Measurements from ENCODE around the gene DPP3.

DPP3 gene

GRCh38 chr11:66495401-66495854 lies 15.2 kb downstream of the DPP3 start:
- CTCF ChIA-PET = no interaction called here
- peaks cover 0 to 62% of the 10 kb centered on the region in 2 experiments; a peak in 2 of 3 replicates for H3K36me3 ChIP-seq (ENCODE audit: control insufficient read depth in 2 of 2, insufficient read depth in 1 of 2, low read length in 2 of 2)
- POLR2A ChIA-PET = no interaction called here
- peak; percentile 49 for TF ChIP-seq SCRT2 (tag by site-specific recombination; IDR thresholded peaks at IDR 0.05)
- 0 out of 2 replicates have a peak, but pooled peaks have one; percentile 12 for TF ChIP-seq SCRT1 (tag by site-specific recombination; IDR thresholded peaks at IDR 0.05; ENCODE audit: borderline replicate concordance)
- TF ChIP-seq GLIS2 (tag by site-specific recombination; IDR thresholded peaks at IDR 0.05) = no peak
- no peaks in the 10 kb centered on the region for H3K9me3 ChIP-seq (ENCODE audit: control insufficient read depth, insufficient read depth, low read depth, low read length)
- H3K27ac ChIP-seq (ENCODE audit: extremely low read depth, low read depth, low read length) = no peak overlapping the region
- no peak overlapping the region for H3K4me3 ChIP-seq (ENCODE audit: low read depth, low read length)
- H3K4me1 ChIP-seq (ENCODE audit: control insufficient read depth, insufficient read depth, low read length) = no peaks in the 10 kb centered on the region

GRCh38 chr11:66497206-66497605 lies 17.0 kb downstream of the DPP3 start:
- Histone ChIP-seq H3K27ac (ENCODE audit: extremely low read depth, low read depth, low read length) (no peak overlapping the region), H3K4me1 (ENCODE audit: control insufficient read depth, insufficient read depth, low read length) (no peaks in the 10 kb centered on the region), H3K9me3 (ENCODE audit: control insufficient read depth, insufficient read depth, low read depth, low read length) (no peaks in the 10 kb centered on the region), H3K4me3 (ENCODE audit: low read depth, low read length) (no peak overlapping the region), H3K36me3 (ENCODE audit: control insufficient read depth in 2 of 2, insufficient read depth in 1 of 2, low read length in 2 of 2) (peaks cover 0 to 57% of the 10 kb centered on the region in 2 experiments; a peak in 2 of 3 replicates)
- ChIA-PET POLR2A (no interaction called here), CTCF (no interaction called here)
- TF ChIP-seq ZNF155 (tag by site-specific recombination; IDR thresholded peaks at IDR 0.05) = no peak
- no peak for TF ChIP-seq HOXC10 (CRISPR knock-in tag; IDR thresholded peaks at IDR 0.05)
- no peak for TF ChIP-seq ZNF18 (tag by site-specific recombination; IDR thresholded peaks at IDR 0.05)
- no peak for TF ChIP-seq ZNF266 (tag by site-specific recombination; IDR thresholded peaks at IDR 0.05; ENCODE audit: low read depth)
- TF ChIP-seq ZNF248 (tag by site-specific recombination; IDR thresholded peaks at IDR 0.05) = no peak
- no peak for TF ChIP-seq TRIM28 (IDR thresholded peaks at IDR 0.05; ENCODE audit: borderline replicate concordance, low read length)
- TF ChIP-seq GLIS1 (tag by site-specific recombination; IDR thresholded peaks at IDR 0.05) = no peak
- no peak for TF ChIP-seq ZNF2 (tag by site-specific recombination; IDR thresholded peaks at IDR 0.05)
- no peak for TF ChIP-seq ZNF664 (tag by site-specific recombination; IDR thresholded peaks at IDR 0.05)
- TF ChIP-seq ZNF274 (IDR thresholded peaks at IDR 0.05; ENCODE audit: low read length) = no peak
- no peak for TF ChIP-seq ZNF274 (tag by site-specific recombination; IDR thresholded peaks at IDR 0.05; ENCODE audit: borderline replicate concordance)
- TF ChIP-seq ZNF561 (tag by site-specific recombination; IDR thresholded peaks at IDR 0.05; ENCODE audit: borderline replicate concordance) = no peak
- no peak for TF ChIP-seq ZNF169 (tag by site-specific recombination; IDR thresholded peaks at IDR 0.05)
- TF ChIP-seq ZIC2 (tag by site-specific recombination; IDR thresholded peaks at IDR 0.05) = no peak
- no peak for TF ChIP-seq ZNF701 (tag by site-specific recombination; IDR thresholded peaks at IDR 0.05)
- no peak for TF ChIP-seq ZBTB17 (tag by site-specific recombination; IDR thresholded peaks at IDR 0.05)
- TF ChIP-seq ZNF140 (tag by site-specific recombination; IDR thresholded peaks at IDR 0.05) = no peak
- TF ChIP-seq ZSCAN30 (tag by site-specific recombination; IDR thresholded peaks at IDR 0.05) = no peak
- TF ChIP-seq ZNF24 (tag by site-specific recombination; IDR thresholded peaks at IDR 0.05) = no peak
- TF ChIP-seq ZNF623 (tag by site-specific recombination; IDR thresholded peaks at IDR 0.05) = no peak

GRCh38 chr11:66498506-66498905 lies 18.3 kb downstream of the DPP3 start:
- CTCF ChIA-PET = interaction anchor here (0.9 kb wide), 1 partner anchor 13 kb away, joined by 3 read pairs; no protein-coding TSS in a partner anchor
- peaks cover 0 to 44% of the 10 kb centered on the region in 2 experiments; a peak in 2 of 3 replicates for H3K36me3 ChIP-seq (ENCODE audit: control insufficient read depth in 2 of 2, insufficient read depth in 1 of 2, low read length in 2 of 2)
- no peak overlapping the region for H3K27ac ChIP-seq (ENCODE audit: extremely low read depth, low read depth, low read length)
- H3K4me1 ChIP-seq (ENCODE audit: control insufficient read depth, insufficient read depth, low read length) = no peaks in the 10 kb centered on the region
- TF ChIP-seq GFI1B (tag by site-specific recombination; IDR thresholded peaks at IDR 0.05) (no peak), ZNF560 (tag by site-specific recombination; IDR thresholded peaks at IDR 0.05; ENCODE audit: borderline replicate concordance) (no peak), ZNF423 (tag by site-specific recombination; IDR thresholded peaks at IDR 0.05) (no peak), REST (tag by site-specific recombination; IDR thresholded peaks at IDR 0.05) (no peak), ZNF155 (tag by site-specific recombination; IDR thresholded peaks at IDR 0.05) (no peak), FEZF1 (tag by site-specific recombination; IDR thresholded peaks at IDR 0.05) (no peak; the same call in 1 of the 2 replicates), ZBTB48 (tag by site-specific recombination; IDR thresholded peaks at IDR 0.05) (no peak)
- H3K4me3 ChIP-seq (ENCODE audit: low read depth, low read length) = no peak overlapping the region
- H3K9me3 ChIP-seq (ENCODE audit: control insufficient read depth, insufficient read depth, low read depth, low read length) = no peaks in the 10 kb centered on the region
- POLR2A ChIA-PET = no interaction called here
